Mesendoderm (in vitro differentiated cells): ENCODE measurements around the gene ONECUT3.

Experiments
- DNase-seq: peaks from one replicate; pipeline ENCODE4 v3.0.0; 2013
- H2AK5ac ChIP-seq: 2 replicates; pipeline ENCODE4 v1.6.1; 2013; ENCODE audit warnings: low read length, inconsistent platforms
- H2BK120ac ChIP-seq: 2 replicates; pipeline ENCODE4 v1.6.1; 2013; ENCODE audit warnings: low read depth, mild to moderate bottlenecking, low read length, moderate library complexity, mixed read lengths
- H2BK15ac ChIP-seq: replicated peaks from 2 replicates; pipeline ENCODE4 v1.6.1; 2013; ENCODE audit warnings: low read depth, mild to moderate bottlenecking, moderate library complexity
- H2BK5ac ChIP-seq: 2 replicates; pipeline ENCODE4 v1.6.1; 2013; ENCODE audit warnings: low read length, inconsistent platforms
- H3K18ac ChIP-seq: 2 replicates; pipeline ENCODE4 v1.6.1; 2013; ENCODE audit warnings: mild to moderate bottlenecking, low read length, mixed read lengths
- H3K23ac ChIP-seq: one replicate; pipeline ENCODE4 v1.6.1; 2013; ENCODE audit warnings: low read length
- H3K27ac ChIP-seq: 2 replicates; pipeline ENCODE4 v1.5.1; 2013; ENCODE audit warnings: low read depth, mild to moderate bottlenecking, inconsistent platforms, low read length, moderate library complexity
- H3K27me3 ChIP-seq: 2 replicates; pipeline ENCODE4 v1.6.1; 2013; ENCODE audit warnings: low read length, control low read depth, mild to moderate bottlenecking, inconsistent platforms; ENCODE audit not compliant: insufficient read depth, poor library complexity
- H3K36me3 ChIP-seq: 2 replicates; pipeline ENCODE4 v1.6.1; 2013; ENCODE audit warnings: low read length, inconsistent platforms; ENCODE audit not compliant: control insufficient read depth, insufficient read depth
- H3K4ac ChIP-seq: one replicate; pipeline ENCODE4 v1.6.1; 2013; ENCODE audit warnings: low read depth, mild to moderate bottlenecking, low read length, moderate library complexity
- H3K4me1 ChIP-seq: 2 replicates; pipeline ENCODE4 v1.6.1; 2013; ENCODE audit warnings: low read depth, low read length, inconsistent platforms; ENCODE audit not compliant: control insufficient read depth
- H3K4me2 ChIP-seq: 2 replicates; pipeline ENCODE4 v1.6.1; 2013; ENCODE audit warnings: low read length
- H3K4me3 ChIP-seq: 2 replicates; pipeline ENCODE4 v1.5.1; 2013; ENCODE audit warnings: mild to moderate bottlenecking, low read length
- H3K56ac ChIP-seq: one replicate; pipeline ENCODE4 v1.6.1; 2013; ENCODE audit warnings: low read length
- H3K79me1 ChIP-seq: 2 replicates; pipeline ENCODE4 v1.6.1; 2013; ENCODE audit warnings: low read length, inconsistent platforms
- H3K79me2 ChIP-seq: 2 replicates; pipeline ENCODE4 v1.6.1; 2013; ENCODE audit warnings: mild to moderate bottlenecking, low read length; ENCODE audit not compliant: control insufficient read depth, insufficient read depth
- H3K9ac ChIP-seq: 2 replicates; pipeline ENCODE4 v1.6.1; 2013; ENCODE audit warnings: low read length, inconsistent platforms
- H4K5ac ChIP-seq: one replicate; pipeline ENCODE4 v1.6.1; 2013; ENCODE audit warnings: low read length
- H4K8ac ChIP-seq: one replicate; pipeline ENCODE4 v1.6.1; 2013; ENCODE audit warnings: low read depth, mild to moderate bottlenecking, control low read depth, low read length, moderate library complexity
- WGBS: extraction: QIAGEN DNeasy Blood & Tissue Kit; methylation state at CpG from one replicate; pipeline ENCODE4 v1.1.7; 2013; ENCODE audit warnings: low lambda C conversion rate, missing lambda C conversion rate; ENCODE audit not compliant: insufficient coverage; ENCODE audit errors: extremely low coverage; 5-methylcytosine and 5-hydroxymethylcytosine counted together

The ONECUT3 gene

DNA sequence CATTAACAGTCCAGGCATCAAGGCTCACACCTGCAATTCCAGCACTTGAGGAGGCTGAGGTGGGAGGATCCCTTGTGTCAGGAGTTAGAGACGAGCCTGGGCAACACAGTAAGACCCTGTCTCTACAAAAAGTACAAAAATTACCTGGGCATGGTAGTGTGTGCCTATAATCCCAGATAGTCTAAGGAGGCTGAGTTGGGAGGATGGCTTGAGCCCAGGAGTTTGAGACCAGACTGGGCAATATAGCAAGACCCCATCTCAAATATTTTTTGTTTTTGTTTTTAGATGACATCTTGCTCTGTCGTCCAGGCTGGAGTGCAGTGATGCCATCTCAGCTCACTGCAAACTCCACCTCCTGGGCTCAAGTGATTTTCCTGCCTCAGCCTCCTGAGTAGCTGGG, 40.1 kb upstream of the ONECUT3 start:
- H2BK120ac ChIP-seq: no peak overlapping the region
- no peaks in the 10 kb centered on the region for H3K27me3 ChIP-seq
- no peaks in the 10 kb centered on the region for H3K36me3 ChIP-seq
- no peak overlapping the region for H2AK5ac ChIP-seq
- no peak overlapping the region for H3K4me2 ChIP-seq
- no peak overlapping the region for H4K8ac ChIP-seq
- H3K18ac ChIP-seq: no peak overlapping the region
- no peak overlapping the region for H4K5ac ChIP-seq
- no peak overlapping the region for H2BK15ac ChIP-seq
- H3K9ac ChIP-seq: no peak overlapping the region
- no peak overlapping the region for H3K27ac ChIP-seq
- H3K79me1 ChIP-seq: no peaks in the 10 kb centered on the region
- H3K23ac ChIP-seq: no peak overlapping the region
- no peak overlapping the region for H3K56ac ChIP-seq
- no peak for DNase-seq
- no peak overlapping the region for H2BK5ac ChIP-seq
- no peaks in the 10 kb centered on the region for H3K79me2 ChIP-seq
- H3K4me1 ChIP-seq: no peaks in the 10 kb centered on the region
- H3K4me3 ChIP-seq: no peak overlapping the region
- no peak overlapping the region for H3K4ac ChIP-seq
- no CpG with 5 or more reads among the region's 2 CpGs for WGBS

DNA sequence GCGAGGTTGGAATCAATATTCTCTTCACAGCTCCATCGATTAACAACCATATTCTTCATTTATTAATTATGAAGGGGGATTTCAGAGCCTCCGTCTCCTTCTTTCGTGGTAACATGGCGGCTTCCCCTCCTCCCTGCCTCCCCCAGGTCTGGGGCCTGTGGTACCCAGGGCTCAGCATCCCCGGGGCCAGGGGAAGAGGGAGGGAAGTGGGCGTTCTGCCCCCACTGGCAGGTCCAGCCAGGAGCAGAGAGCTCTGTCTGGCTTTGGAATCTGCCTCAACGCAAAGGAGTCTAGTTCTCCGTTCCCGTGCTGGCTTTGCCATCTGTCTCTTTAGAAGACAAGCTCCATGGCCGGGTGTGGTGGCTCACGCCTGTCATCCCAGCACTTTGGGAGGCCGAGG, 37.8 kb upstream of the ONECUT3 start:
- no peak overlapping the region for H3K23ac ChIP-seq
- no peak overlapping the region for H3K4ac ChIP-seq
- H3K27me3 ChIP-seq: no peaks in the 10 kb centered on the region
- no peaks in the 10 kb centered on the region for H3K79me2 ChIP-seq
- H4K5ac ChIP-seq: no peak overlapping the region
- no peak overlapping the region for H2BK15ac ChIP-seq
- H4K8ac ChIP-seq: no peak overlapping the region
- no peaks in the 10 kb centered on the region for H3K36me3 ChIP-seq
- no peaks in the 10 kb centered on the region for H3K4me1 ChIP-seq
- no peak overlapping the region for H3K4me3 ChIP-seq
- DNase-seq: no peak
- H3K9ac ChIP-seq: no peak overlapping the region
- no peaks in the 10 kb centered on the region for H3K79me1 ChIP-seq
- H2BK5ac ChIP-seq: no peak overlapping the region
- H3K27ac ChIP-seq: no peak overlapping the region
- H3K18ac ChIP-seq: no peak overlapping the region
- H2AK5ac ChIP-seq: no peak overlapping the region
- no peak overlapping the region for H3K4me2 ChIP-seq
- no CpG with 5 or more reads among the region's 13 CpGs for WGBS
- no peak overlapping the region for H2BK120ac ChIP-seq
- no peak overlapping the region for H3K56ac ChIP-seq

DNA sequence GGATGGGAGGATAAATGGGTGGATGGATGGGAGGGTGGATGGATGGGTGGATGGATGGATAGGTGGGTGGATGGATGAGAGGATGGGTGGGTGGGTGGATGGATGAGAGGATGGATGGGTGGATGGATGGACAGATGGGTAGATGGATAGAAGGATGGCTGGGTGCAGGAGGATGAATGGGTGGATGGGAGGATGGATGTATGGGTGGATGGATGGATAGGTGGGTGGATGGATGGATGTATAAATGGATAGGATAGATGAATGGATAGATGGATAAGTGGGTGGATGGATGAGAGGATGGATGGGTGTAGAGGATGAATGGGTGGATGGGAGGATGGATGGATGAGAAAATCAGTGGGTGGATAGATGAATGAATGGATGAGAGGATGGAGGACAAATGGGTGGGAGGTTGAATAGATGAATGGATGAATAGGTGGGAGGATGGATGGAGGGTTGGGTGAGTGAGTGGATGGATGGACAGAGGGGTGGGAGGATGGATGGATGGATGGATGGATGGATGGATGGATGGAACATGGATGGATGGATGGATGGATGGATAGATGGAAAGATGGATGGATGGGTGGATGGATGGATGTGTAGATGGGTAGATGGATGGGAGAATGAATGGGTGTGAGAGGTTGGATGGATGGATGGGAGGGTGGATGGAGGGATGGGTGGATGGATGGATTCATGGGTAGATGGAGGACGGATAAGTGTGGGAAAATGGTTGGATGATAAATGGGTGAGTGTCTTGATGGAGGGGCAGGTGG, 35.9 kb upstream of the ONECUT3 start:
- no peak for DNase-seq
- Histone ChIP-seq H3K27me3 (no peaks in the 10 kb centered on the region), H2BK15ac (no peak overlapping the region), H3K79me1 (no peaks in the 10 kb centered on the region), H3K4me1 (no peaks in the 10 kb centered on the region), H2AK5ac (no peak overlapping the region), H3K79me2 (no peaks in the 10 kb centered on the region), H3K36me3 (no peaks in the 10 kb centered on the region), H2BK120ac (no peak overlapping the region), H3K18ac (no peak overlapping the region), H3K9ac (no peak overlapping the region), H2BK5ac (no peak overlapping the region), H3K4ac (no peak overlapping the region), H3K4me3 (no peak overlapping the region), H4K8ac (no peak overlapping the region), H4K5ac (no peak overlapping the region), H3K56ac (no peak overlapping the region), H3K27ac (no peak overlapping the region), H3K4me2 (no peak overlapping the region), H3K23ac (no peak overlapping the region)
- 100% methylated on average over 1 of the region's 1 CpG for WGBS

DNA sequence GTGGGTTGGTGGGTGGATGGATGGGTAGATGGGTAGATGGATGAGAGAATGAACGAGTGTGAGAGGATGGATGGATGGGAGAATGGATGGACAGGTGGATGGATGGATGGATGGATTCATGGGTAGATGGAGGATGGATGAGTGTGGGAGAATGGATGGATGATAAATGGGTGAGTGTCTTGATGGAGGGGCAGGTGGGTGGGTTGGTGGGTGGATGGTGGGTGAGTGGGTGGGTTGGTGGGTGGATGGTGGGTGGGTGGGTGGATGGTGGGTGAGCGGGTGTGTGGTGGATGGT, 35.4 kb upstream of the ONECUT3 start:
- Histone ChIP-seq H4K8ac (no peak overlapping the region), H4K5ac (no peak overlapping the region), H2BK120ac (no peak overlapping the region), H3K4ac (no peak overlapping the region), H3K27ac (no peak overlapping the region), H2BK15ac (no peak overlapping the region), H3K9ac (no peak overlapping the region), H2BK5ac (no peak overlapping the region), H3K27me3 (no peaks in the 10 kb centered on the region), H3K36me3 (no peaks in the 10 kb centered on the region), H3K79me2 (no peaks in the 10 kb centered on the region), H3K4me3 (no peak overlapping the region), H3K56ac (no peak overlapping the region), H3K4me1 (no peaks in the 10 kb centered on the region), H2AK5ac (no peak overlapping the region), H3K18ac (no peak overlapping the region), H3K23ac (no peak overlapping the region), H3K4me2 (no peak overlapping the region), H3K79me1 (no peaks in the 10 kb centered on the region)
- no peak for DNase-seq
- 100% methylated on average over 1 of the region's 2 CpGs for WGBS

DNA sequence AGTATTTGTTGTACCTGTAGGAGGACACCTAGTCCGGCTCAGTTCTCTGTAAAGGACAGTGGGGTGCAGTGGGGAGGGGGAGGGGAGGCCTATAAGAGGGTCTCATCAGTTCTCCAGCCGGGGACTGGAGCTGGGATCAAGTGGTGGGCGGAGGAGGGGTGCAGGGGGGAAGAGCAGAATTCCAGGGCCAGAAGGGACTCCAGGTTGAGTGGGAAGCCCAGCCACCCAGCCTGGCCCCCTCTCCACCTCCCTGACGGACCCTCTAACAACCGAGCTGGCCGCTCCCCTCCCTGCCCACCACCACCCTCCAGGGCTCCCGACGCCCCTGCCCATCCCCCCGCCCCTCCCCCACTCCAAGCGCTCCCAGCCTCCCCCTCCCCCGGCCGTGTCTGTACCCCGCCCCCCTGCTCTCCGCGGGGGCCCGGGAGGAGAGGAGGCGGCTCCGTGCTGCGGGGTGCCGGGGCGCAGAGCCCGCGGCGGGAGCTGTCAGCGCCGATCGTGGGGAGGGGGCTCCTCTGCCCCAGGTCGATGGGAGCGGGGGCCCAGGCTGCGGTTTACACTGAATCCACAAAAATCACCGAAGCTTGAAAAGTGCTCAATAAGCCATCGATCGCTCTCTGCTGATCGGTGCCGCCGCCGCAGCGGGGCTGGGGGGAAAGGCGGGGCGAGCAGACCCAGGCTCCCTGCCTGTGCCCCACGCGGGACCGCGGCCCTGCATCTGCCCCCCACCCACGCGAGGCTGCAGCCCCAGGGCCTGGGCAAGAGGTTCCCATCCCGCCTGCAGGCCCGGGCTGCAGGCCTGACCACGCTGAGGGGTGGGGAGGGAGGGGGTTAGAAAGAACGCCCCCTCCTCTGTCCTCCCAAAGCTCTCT, 34.6 kb upstream of the ONECUT3 start:
- no CpG with 5 or more reads among the region's 50 CpGs for WGBS
- DNase-seq: no peak

More for the DNA sequence above, 34.6 kb upstream of the ONECUT3 start:
- Histone ChIP-seq H4K5ac (no peak overlapping the region), H3K79me1 (no peaks in the 10 kb centered on the region), H3K4me3 (no peak overlapping the region), H3K36me3 (no peaks in the 10 kb centered on the region), H2BK5ac (no peak overlapping the region), H2BK120ac (no peak overlapping the region), H3K27ac (no peak overlapping the region), H4K8ac (no peak overlapping the region), H3K4me2 (no peak overlapping the region), H2AK5ac (no peak overlapping the region), H3K4ac (no peak overlapping the region), H2BK15ac (no peak overlapping the region), H3K56ac (peak overlapping the region; percentile 42), H3K4me1 (no peaks in the 10 kb centered on the region), H3K9ac (peak overlapping the region; percentile 34), H3K18ac (no peak overlapping the region), H3K27me3 (no peaks in the 10 kb centered on the region), H3K79me2 (no peaks in the 10 kb centered on the region), H3K23ac (no peak overlapping the region)
